KMS-11 (cell line): ENCODE measurements around the gene VAV3.

Source experiments
- H2AFZ ChIP-seq: fragments of 200-600 bp; sonication (generic); 2 replicates; pipeline ENCODE4 v1.6.1; 2016; ENCODE audit warnings: antibody characterized with exemption, mixed run types, low read depth
- H3K27ac ChIP-seq: fragments of 200-600 bp; sonication (generic); 2 replicates; pipeline ENCODE4 v1.6.1; 2016; ENCODE audit warnings: mild to moderate bottlenecking, mixed run types
- H3K27me3 ChIP-seq: fragments of 200-600 bp; sonication (generic); 2 replicates; pipeline ENCODE4 v1.6.1; 2017; ENCODE audit warnings: mild to moderate bottlenecking, low read depth, mixed run types, moderate library complexity; ENCODE audit not compliant: insufficient read depth
- H3K36me3 ChIP-seq: fragments of 200-600 bp; sonication (generic); 2 replicates; pipeline ENCODE4 v1.6.1; 2017; ENCODE audit warnings: mild to moderate bottlenecking, mixed run types; ENCODE audit not compliant: insufficient read depth
- H3K4me1 ChIP-seq: fragments of 200-600 bp; sonication (generic); 2 replicates; pipeline ENCODE4 v1.6.1; 2016; ENCODE audit warnings: mild to moderate bottlenecking, low read depth, mixed run types; ENCODE audit not compliant: poor library complexity, severe bottlenecking
- H3K4me2 ChIP-seq: fragments of 200-600 bp; sonication (generic); 2 replicates; pipeline ENCODE4 v1.7.0; 2016; ENCODE audit warnings: mild to moderate bottlenecking, mixed run types
- H3K4me3 ChIP-seq: fragments of 200-600 bp; sonication (generic); IDR thresholded peaks from 2 replicates; pipeline ENCODE4 v1.6.1; 2017; ENCODE audit warnings: low read depth, low read length, mixed read lengths; ENCODE audit not compliant: insufficient read depth
- H3K79me2 ChIP-seq: fragments of 200-600 bp; sonication (generic); 2 replicates; pipeline ENCODE4 v1.6.1; 2016; ENCODE audit warnings: low read depth, mixed run types; ENCODE audit not compliant: insufficient read depth
- H3K9ac ChIP-seq: fragments of 200-600 bp; sonication (generic); 2 replicates; pipeline ENCODE4 v1.6.1; 2016; ENCODE audit warnings: mild to moderate bottlenecking, mixed run types
- H4K20me1 ChIP-seq: fragments of 200-600 bp; sonication (generic); 2 replicates; pipeline ENCODE4 v1.6.1; 2016; ENCODE audit warnings: mild to moderate bottlenecking, mixed run types; ENCODE audit not compliant: insufficient read depth
- CTCF ChIP-seq: fragments of 200-600 bp; sonication (generic); conservative IDR thresholded peaks from 2 replicates; pipeline ENCODE4 v1.6.1; 2017; ENCODE audit warnings: low read depth, mild to moderate bottlenecking, antibody characterized with exemption, low read length, moderate library complexity, mixed read lengths

VAV3 gene

GRCh38 chr1:107867422-107867821 lies 97.6 kb downstream of the VAV3 start:
- Histone ChIP-seq H3K4me1 (no peaks in the 10 kb centered on the region), H2AFZ (no peak overlapping the region), H3K36me3 (no peaks in the 10 kb centered on the region), H3K27ac (no peak overlapping the region), H3K27me3 (no peaks in the 10 kb centered on the region), H4K20me1 (no peaks in the 10 kb centered on the region), H3K4me2 (no peak overlapping the region), H3K9ac (no peak overlapping the region), H3K4me3 (no peak overlapping the region), H3K79me2 (no peaks in the 10 kb centered on the region)
- no peak for TF ChIP-seq CTCF

- no peak overlapping the region for H3K4me3 ChIP-seq
- H3K36me3 ChIP-seq, result no peaks in the 10 kb centered on the region
- no peaks in the 10 kb centered on the region for H4K20me1 ChIP-seq
- no peaks in the 10 kb centered on the region for H3K27me3 ChIP-seq
- H2AFZ ChIP-seq, result no peak overlapping the region
- TF ChIP-seq CTCF, result no peak
- no peak overlapping the region for H3K9ac ChIP-seq
- H3K79me2 ChIP-seq, result no peaks in the 10 kb centered on the region
- no peaks in the 10 kb centered on the region for H3K4me1 ChIP-seq
- H3K27ac ChIP-seq, result no peak overlapping the region
- no peak overlapping the region for H3K4me2 ChIP-seq
These were observed 98.1 kb downstream of the VAV3 start for GRCh38 chr1:107866870-107867269.

- Histone ChIP-seq H4K20me1 (no peaks in the 10 kb centered on the region), H3K27ac (no peak overlapping the region), H2AFZ (no peak overlapping the region), H3K79me2 (no peaks in the 10 kb centered on the region), H3K27me3 (no peaks in the 10 kb centered on the region), H3K36me3 (no peaks in the 10 kb centered on the region), H3K4me1 (no peaks in the 10 kb centered on the region), H3K4me2 (no peak overlapping the region), H3K4me3 (no peak overlapping the region), H3K9ac (no peak overlapping the region)
- TF ChIP-seq CTCF, result no peak
These were observed 99.4 kb downstream of the VAV3 start for GRCh38 chr1:107865627-107866026.

GRCh38 chr1:107863342-107863741 lies 101.6 kb downstream of the VAV3 start:
- H3K4me2 ChIP-seq, result no peak overlapping the region
- H2AFZ ChIP-seq, result no peak overlapping the region
- H3K27ac ChIP-seq, result no peak overlapping the region
- no peak overlapping the region for H3K9ac ChIP-seq
- H3K27me3 ChIP-seq, result no peaks in the 10 kb centered on the region
- H3K36me3 ChIP-seq, result no peaks in the 10 kb centered on the region
- H3K4me3 ChIP-seq, result no peak overlapping the region
- no peaks in the 10 kb centered on the region for H3K4me1 ChIP-seq
- no peaks in the 10 kb centered on the region for H4K20me1 ChIP-seq
- no peaks in the 10 kb centered on the region for H3K79me2 ChIP-seq
- TF ChIP-seq CTCF, result no peak

GRCh38 chr1:107862064-107862463 lies 102.9 kb downstream of the VAV3 start:
- H3K27ac ChIP-seq, result no peak overlapping the region
- no peak overlapping the region for H3K4me2 ChIP-seq
- H3K36me3 ChIP-seq, result no peaks in the 10 kb centered on the region
- H3K79me2 ChIP-seq, result no peaks in the 10 kb centered on the region
- H2AFZ ChIP-seq, result no peak overlapping the region
- no peaks in the 10 kb centered on the region for H4K20me1 ChIP-seq
- no peaks in the 10 kb centered on the region for H3K4me1 ChIP-seq
- no peak overlapping the region for H3K4me3 ChIP-seq
- no peak for TF ChIP-seq CTCF
- H3K9ac ChIP-seq, result no peak overlapping the region
- no peaks in the 10 kb centered on the region for H3K27me3 ChIP-seq
